Nephron (organoid): ENCODE results near the gene CHID1.

ENCODE experiments used
- H3K27ac Mint-ChIP-seq, 3 experiments: 2 replicates each; pipeline ENCODE4 v1.8.0; 2020; ENCODE audit warnings: mixed read lengths in 3 of 3, mild to moderate bottlenecking in 2 of 3, moderate library complexity in 1 of 3
- H3K27me3 Mint-ChIP-seq: 2 replicates; pipeline ENCODE4 v1.8.0; 2021; ENCODE audit warnings: low read depth, mild to moderate bottlenecking, moderate library complexity, mixed read lengths
- H3K36me3 Mint-ChIP-seq: 2 replicates; pipeline ENCODE4 v1.8.0; 2020; ENCODE audit warnings: low read depth, mixed read lengths
- H3K4me1 Mint-ChIP-seq: 2 replicates; pipeline ENCODE4 v1.8.0; 2020; ENCODE audit warnings: mixed read lengths
- H3K4me3 Mint-ChIP-seq, 3 experiments: 2 replicates each; pipeline ENCODE4 v1.8.0; 2020; ENCODE audit warnings: mild to moderate bottlenecking in 3 of 3, mixed read lengths in 3 of 3, moderate library complexity in 2 of 3
- H3K9me3 Mint-ChIP-seq: 2 replicates; pipeline ENCODE4 v1.8.0; 2020; ENCODE audit warnings: mixed read lengths
- CTCF ChIP-seq, 3 experiments: fragments of 200-600 bp; sonication (generic); IDR thresholded peaks; one replicate each; pipeline ENCODE4 v1.5.0; 2021; ENCODE audit warnings: antibody characterized with exemption in 3 of 3; ENCODE audit not compliant: unreplicated experiment in 3 of 3

Gene CHID1

GRCh38 chr11:911890-912219 is 1.2 kb upstream of the CHID1 start:
- peak overlapping the region; percentile 90 to 91 (median 91) for H3K4me3 Mint-ChIP-seq
- TF ChIP-seq CTCF (IDR thresholded peaks at IDR 0.05; ENCODE audit: unreplicated experiment in 3 of 3), result no peak
- H3K36me3 Mint-ChIP-seq, result no peaks in the 10 kb centered on the region
- H3K4me1 Mint-ChIP-seq, result peaks cover 5% of the 10 kb centered on the region
- no peaks in the 10 kb centered on the region for H3K27me3 Mint-ChIP-seq
- H3K9me3 Mint-ChIP-seq, result no peaks in the 10 kb centered on the region
- peak overlapping the region; percentile 81 to 98 (median 97) for H3K27ac Mint-ChIP-seq

- Mint-ChIP-seq H3K9me3 (no peaks in the 10 kb centered on the region), H3K4me1 (peaks cover 5% of the 10 kb centered on the region), H3K27ac (peak overlapping the region; percentile 81 to 98 (median 97)), H3K4me3 (peak overlapping the region; percentile 90 to 91 (median 91)), H3K27me3 (no peaks in the 10 kb centered on the region), H3K36me3 (peaks cover 3% of the 10 kb centered on the region)
- TF ChIP-seq CTCF (IDR thresholded peaks at IDR 0.05; ENCODE audit: unreplicated experiment in 3 of 3), result no peak
These were observed 650 bp upstream of the CHID1 start for GRCh38 chr11:911031-911889.

- Mint-ChIP-seq H3K9me3 (no peaks in the 10 kb centered on the region), H3K27me3 (no peaks in the 10 kb centered on the region), H3K36me3 (peaks cover 7% of the 10 kb centered on the region), H3K27ac (peak overlapping the region in 2 of 3 experiments; percentile 73 to 82), H3K4me1 (peaks cover 5% of the 10 kb centered on the region), H3K4me3 (peak overlapping the region; percentile 92 to 96 (median 95))
- TF ChIP-seq CTCF (IDR thresholded peaks at IDR 0.05; ENCODE audit: unreplicated experiment in 3 of 3), result no peak
These were observed 494 bp downstream of the CHID1 start for GRCh38 chr11:910044-910588.

- no peaks in the 10 kb centered on the region for H3K9me3 Mint-ChIP-seq
These were observed 1.2 kb downstream of the CHID1 start for GRCh38 chr11:909406-909805.

GRCh38 chr11:908273-908672 is 2.3 kb downstream of the CHID1 start:
- Mint-ChIP-seq H3K27me3 (no peaks in the 10 kb centered on the region), H3K9me3 (no peaks in the 10 kb centered on the region), H3K36me3 (peaks cover 21% of the 10 kb centered on the region), H3K27ac (no peak overlapping the region), H3K4me3 (peak overlapping the region; percentile 68 to 83 (median 75)), H3K4me1 (peaks cover 5% of the 10 kb centered on the region)
- TF ChIP-seq CTCF (IDR thresholded peaks at IDR 0.05; ENCODE audit: unreplicated experiment in 3 of 3), result no peak

More at GRCh38 chr11:909406-909805, 1.2 kb downstream of the CHID1 start:
- no peaks in the 10 kb centered on the region for H3K27me3 Mint-ChIP-seq
- peak overlapping the region; percentile 92 to 96 (median 95) for H3K4me3 Mint-ChIP-seq
- peaks cover 5% of the 10 kb centered on the region for H3K4me1 Mint-ChIP-seq
- no peak for TF ChIP-seq CTCF (IDR thresholded peaks at IDR 0.05; ENCODE audit: unreplicated experiment in 3 of 3)
- peaks cover 14% of the 10 kb centered on the region for H3K36me3 Mint-ChIP-seq
- no peak overlapping the region for H3K27ac Mint-ChIP-seq
